ENCODE data around the gene PTPRD. TPM values are rescaled to one million over a fixed set of nuclear protein-coding genes. Genes with fewer than 3 reads are reported as not detected.

The PTPRD gene
- total RNA-seq, 1 experiment from 2014 or later: 0.02 TPM

DNA sequence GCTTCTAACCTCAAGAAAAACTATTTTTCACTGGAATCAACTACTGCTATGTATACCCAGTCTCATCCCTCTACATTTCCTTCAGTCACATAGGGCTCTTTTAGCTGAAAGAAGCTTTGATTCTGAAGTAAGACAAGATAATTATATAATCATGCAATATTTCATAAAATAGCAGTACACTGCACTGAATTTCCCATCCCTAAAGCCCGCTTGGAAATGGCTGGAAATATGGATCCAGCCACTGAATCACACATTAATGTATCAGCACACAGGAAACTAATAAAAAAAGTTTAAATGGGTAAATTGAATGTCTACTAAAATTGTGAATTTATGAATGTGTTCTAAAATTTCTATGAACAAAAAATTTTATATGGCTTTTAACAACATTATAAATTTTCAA is 808.7 kb downstream of the PTPRD start:
- H3K4me2 ChIP-seq (ENCODE audit: low read length): no peak overlapping the region
- TF ChIP-seq ZNF274 (IDR thresholded peaks at IDR 0.05; ENCODE audit: low read depth, low read length) (no peak), TCF7L2 (IDR thresholded peaks at IDR 0.05; ENCODE audit: borderline replicate concordance, extremely low read depth, insufficient read depth, insufficient read length) (no peak), YY1 (IDR thresholded peaks at IDR 0.05; ENCODE audit: extremely low read depth, insufficient replicate concordance, low read depth, low read length) (no peak), EZH2phosphoT487 (IDR thresholded peaks at IDR 0.05; ENCODE audit: borderline replicate concordance) (no peak), POLR2A (IDR thresholded peaks at IDR 0.05; ENCODE audit: borderline replicate concordance, extremely low read depth, insufficient read depth, insufficient read length) (no peak), CEBPB (IDR thresholded peaks at IDR 0.05; ENCODE audit: low read depth) (no peak), POLR2AphosphoS5 (IDR thresholded peaks at IDR 0.05; ENCODE audit: low read depth, low read length) (no peak), JUND (IDR thresholded peaks at IDR 0.05) (no peak), FOSL1 (IDR thresholded peaks at IDR 0.05; ENCODE audit: low read depth) (no peak), CBX3 (IDR thresholded peaks at IDR 0.05; ENCODE audit: low read depth) (no peak), EZH2 (IDR thresholded peaks at IDR 0.05) (no peak), EGR1 (IDR thresholded peaks at IDR 0.05; ENCODE audit: low read depth) (no peak), ELF1 (IDR thresholded peaks at IDR 0.05; ENCODE audit: borderline replicate concordance, low read depth) (no peak), ZFX (IDR thresholded peaks at IDR 0.05) (no peak)
- TF ChIP-seq, protein P1, sequence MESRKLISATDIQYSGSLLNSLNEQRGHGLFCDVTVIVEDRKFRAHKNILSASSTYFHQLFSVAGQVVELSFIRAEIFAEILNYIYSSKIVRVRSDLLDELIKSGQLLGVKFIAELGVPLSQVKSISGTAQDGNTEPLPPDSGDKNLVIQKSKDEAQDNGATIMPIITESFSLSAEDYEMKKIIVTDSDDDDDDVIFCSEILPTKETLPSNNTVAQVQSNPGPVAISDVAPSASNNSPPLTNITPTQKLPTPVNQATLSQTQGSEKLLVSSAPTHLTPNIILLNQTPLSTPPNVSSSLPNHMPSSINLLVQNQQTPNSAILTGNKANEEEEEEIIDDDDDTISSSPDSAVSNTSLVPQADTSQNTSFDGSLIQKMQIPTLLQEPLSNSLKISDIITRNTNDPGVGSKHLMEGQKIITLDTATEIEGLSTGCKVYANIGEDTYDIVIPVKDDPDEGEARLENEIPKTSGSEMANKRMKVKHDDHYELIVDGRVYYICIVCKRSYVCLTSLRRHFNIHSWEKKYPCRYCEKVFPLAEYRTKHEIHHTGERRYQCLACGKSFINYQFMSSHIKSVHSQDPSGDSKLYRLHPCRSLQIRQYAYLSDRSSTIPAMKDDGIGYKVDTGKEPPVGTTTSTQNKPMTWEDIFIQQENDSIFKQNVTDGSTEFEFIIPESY (IDR thresholded peaks at IDR 0.05; ENCODE audit: extremely low read depth, insufficient replicate concordance, low read length): no peak
- TF ChIP-seq, protein P2, sequence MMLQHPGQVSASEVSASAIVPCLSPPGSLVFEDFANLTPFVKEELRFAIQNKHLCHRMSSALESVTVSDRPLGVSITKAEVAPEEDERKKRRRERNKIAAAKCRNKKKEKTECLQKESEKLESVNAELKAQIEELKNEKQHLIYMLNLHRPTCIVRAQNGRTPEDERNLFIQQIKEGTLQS (IDR thresholded peaks at IDR 0.05): no peak
- ChIA-PET RAD21 (ENCODE audit: low non-redundant PET in 1 of 2, low total read pairs in 2 of 2, uncharacterized antibody in 2 of 2, unreplicated experiment in 2 of 2) (no interaction called here), POLR2A (no interaction called here), CTCF (no interaction called here)
- no peaks in the 10 kb centered on the region for H3K9me2 ChIP-seq (ENCODE audit: insufficient read depth)
- no peaks in the 10 kb centered on the region for H3K27me3 ChIP-seq (ENCODE audit: insufficient read depth, low read length)
- no peak overlapping the region for H3K27ac ChIP-seq (ENCODE audit: low read depth, low read length)
- intact Hi-C loops (cut with micrococcal nuclease): no loop called here
- no TSS peak for BruUV-seq (replicated peaks)
- H4K20me1 ChIP-seq (ENCODE audit: insufficient read depth): no peaks in the 10 kb centered on the region
- H3K9ac ChIP-seq (ENCODE audit: low read length): no peak overlapping the region
- H3K79me2 ChIP-seq (ENCODE audit: insufficient read depth, low read length): no peaks in the 10 kb centered on the region
- H3K9me3 ChIP-seq (ENCODE audit: control insufficient read depth in 1 of 2, insufficient read depth in 1 of 2, low read depth in 1 of 2, low read length in 2 of 2): peaks cover 14 to 32% of the 10 kb centered on the region in 2 experiments; a peak in 2 of 4 replicates
- ATAC-seq (no peak), DNase-seq (ENCODE audit: low read depth, low spot score) (no peak)
- H3K4me1 ChIP-seq (ENCODE audit: control insufficient read depth in 1 of 2, insufficient read depth in 2 of 2, low read length in 2 of 2): no peaks in the 10 kb centered on the region
- H3K36me3 ChIP-seq (ENCODE audit: control insufficient read depth in 1 of 2, insufficient read depth in 2 of 2, low read length in 2 of 2): no peaks in the 10 kb centered on the region
- no peak overlapping the region for H2AFZ ChIP-seq (ENCODE audit: low read depth, low read length, poor library complexity, severe bottlenecking)
- H3K4me3 ChIP-seq (replicated peaks in 1 of 2; ENCODE audit: low read depth in 1 of 2, low read length in 2 of 2): no peak overlapping the region
